Cardiac fibroblast (primary cell): ENCODE data around the gene MBP.

Experiments
- DNase-seq, 2 donors: peaks; one replicate each; pipeline versions ENCODE4 v3.0.0 to v3.0.0-alpha.2; 2010; ENCODE audit warnings: low read depth in 2 of 2
- H3K4me3 ChIP-seq, 2 donors: replicated peaks in 1 of 2; 1 replicate in 1 of 2; 2 replicates in 1 of 2; pipeline ENCODE4 v1.5.1; 2011; ENCODE audit warnings: low read depth in 2 of 2, low read length in 2 of 2, mild to moderate bottlenecking in 2 of 2, moderate library complexity in 1 of 2
- TF ChIP-seq, protein P1 (sequence below): IDR thresholded peaks from one replicate; pipeline ENCODE4 v1.5.1; 2011; ENCODE audit warnings: low read depth, mild to moderate bottlenecking, low read length, inconsistent platforms

MBP gene

GRCh38 chr18:77114415-77115191 lies 18.0 kb downstream of the MBP start:
- H3K4me3 ChIP-seq, result no peak overlapping the region
- TF ChIP-seq, protein P1, sequence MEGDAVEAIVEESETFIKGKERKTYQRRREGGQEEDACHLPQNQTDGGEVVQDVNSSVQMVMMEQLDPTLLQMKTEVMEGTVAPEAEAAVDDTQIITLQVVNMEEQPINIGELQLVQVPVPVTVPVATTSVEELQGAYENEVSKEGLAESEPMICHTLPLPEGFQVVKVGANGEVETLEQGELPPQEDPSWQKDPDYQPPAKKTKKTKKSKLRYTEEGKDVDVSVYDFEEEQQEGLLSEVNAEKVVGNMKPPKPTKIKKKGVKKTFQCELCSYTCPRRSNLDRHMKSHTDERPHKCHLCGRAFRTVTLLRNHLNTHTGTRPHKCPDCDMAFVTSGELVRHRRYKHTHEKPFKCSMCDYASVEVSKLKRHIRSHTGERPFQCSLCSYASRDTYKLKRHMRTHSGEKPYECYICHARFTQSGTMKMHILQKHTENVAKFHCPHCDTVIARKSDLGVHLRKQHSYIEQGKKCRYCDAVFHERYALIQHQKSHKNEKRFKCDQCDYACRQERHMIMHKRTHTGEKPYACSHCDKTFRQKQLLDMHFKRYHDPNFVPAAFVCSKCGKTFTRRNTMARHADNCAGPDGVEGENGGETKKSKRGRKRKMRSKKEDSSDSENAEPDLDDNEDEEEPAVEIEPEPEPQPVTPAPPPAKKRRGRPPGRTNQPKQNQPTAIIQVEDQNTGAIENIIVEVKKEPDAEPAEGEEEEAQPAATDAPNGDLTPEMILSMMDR, result no peak
- peak; percentile 85 to 96 for DNase-seq

GRCh38 chr18:77114152-77114414 lies 18.5 kb downstream of the MBP start:
- no peak for DNase-seq
- TF ChIP-seq, protein P1, result no peak
- H3K4me3 ChIP-seq, result no peak overlapping the region

DNA sequence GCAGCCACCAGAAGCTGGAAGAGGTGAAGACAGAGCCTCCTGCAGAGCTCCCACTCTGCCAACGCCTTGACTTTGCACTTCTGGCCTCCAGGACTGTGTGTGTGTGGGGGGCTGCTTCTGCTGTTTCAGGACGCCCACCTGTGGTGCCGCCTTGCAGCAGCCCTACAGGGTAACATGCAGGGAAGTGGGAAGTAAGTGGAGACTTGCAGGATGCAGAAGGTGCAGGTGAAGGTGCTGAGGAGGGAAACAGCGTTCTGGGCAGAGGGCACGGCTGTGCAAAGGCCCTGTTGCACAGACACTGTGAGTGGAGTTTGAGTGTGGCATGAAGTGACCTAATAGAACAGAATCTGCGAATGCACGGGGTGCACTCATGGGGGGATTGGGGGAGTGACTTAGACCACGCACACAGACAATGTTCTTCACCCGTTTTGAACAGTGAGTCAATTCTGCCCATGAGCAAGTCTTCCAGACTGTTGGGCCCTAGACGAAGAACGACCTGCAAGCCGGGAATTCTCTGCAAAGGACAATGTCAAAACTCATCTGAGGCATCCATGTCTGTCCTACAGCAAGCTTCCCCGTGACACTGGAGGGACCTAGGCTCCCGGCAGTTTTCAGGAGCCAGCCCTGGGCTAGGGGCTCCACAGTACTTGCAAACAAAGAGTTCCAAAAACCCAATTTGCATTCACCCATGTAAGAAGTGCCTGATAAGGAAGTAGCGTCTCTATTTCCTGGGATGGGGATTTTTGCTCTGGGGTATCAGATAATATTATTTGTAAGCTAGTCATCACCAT lies 19.0 kb downstream of the MBP start:
- DNase-seq, result no peak
- H3K4me3 ChIP-seq, result no peak overlapping the region
- TF ChIP-seq, protein P1, result no peak

DNA sequence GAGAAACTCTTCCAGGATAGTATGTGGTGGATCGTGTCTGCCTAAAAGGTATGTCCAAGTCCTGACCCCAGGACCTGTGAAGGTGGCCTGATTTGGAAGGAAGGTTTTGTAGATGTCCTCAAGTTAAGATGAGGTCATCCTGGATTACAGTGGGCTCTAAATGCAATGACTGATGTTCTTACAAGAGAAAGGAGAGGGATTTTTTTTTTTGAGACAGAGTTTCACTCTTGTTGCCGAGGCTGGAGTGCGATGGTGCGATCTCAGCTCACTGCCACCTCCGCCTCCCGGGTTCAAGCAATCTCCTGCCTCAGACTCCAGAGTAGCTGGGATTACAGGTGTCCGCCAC lies 19.9 kb downstream of the MBP start:
- TF ChIP-seq, protein P1, result no peak
- no peak overlapping the region for H3K4me3 ChIP-seq
- DNase-seq, result no peak

DNA sequence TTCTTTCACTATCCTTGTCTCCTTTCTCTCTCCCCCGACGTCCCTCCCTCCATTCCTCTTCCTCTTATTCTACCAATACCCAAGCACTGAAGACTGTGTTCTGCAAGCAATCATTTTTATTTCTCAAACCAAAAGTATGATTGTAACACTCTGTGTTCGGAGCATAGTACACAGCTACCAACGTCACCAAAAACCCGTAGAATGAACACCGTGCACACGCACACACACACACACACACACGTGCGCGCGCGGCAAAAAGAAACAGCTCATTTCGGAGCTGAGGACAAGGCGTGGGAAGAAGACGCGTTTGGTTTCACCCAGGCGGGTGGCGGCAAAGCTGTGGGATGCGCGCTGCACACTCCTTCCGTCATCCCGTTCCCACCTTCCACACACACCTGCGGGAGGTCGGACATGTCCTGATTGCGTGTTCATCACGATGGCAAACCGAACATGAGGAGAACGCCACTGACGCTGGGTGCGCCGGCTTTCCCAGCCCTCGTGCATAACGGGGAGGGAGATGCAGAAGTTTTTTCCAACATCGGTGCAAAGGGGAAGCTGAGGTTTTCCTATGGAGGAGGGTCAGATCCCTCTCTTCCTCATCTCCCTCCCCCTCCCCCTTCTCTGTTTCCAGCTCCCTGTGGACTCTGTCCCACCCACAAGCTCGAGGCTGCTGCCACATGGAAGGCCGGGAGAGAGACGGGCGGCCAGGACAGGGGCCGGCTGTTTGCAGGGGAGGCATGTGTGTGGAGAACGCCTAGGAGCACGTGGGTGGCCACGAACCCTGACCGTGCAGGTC lies 20.4 kb downstream of the MBP start:
- H3K4me3 ChIP-seq, result no peak overlapping the region
- no peak for DNase-seq
- TF ChIP-seq, protein P1, result no peak

DNA sequence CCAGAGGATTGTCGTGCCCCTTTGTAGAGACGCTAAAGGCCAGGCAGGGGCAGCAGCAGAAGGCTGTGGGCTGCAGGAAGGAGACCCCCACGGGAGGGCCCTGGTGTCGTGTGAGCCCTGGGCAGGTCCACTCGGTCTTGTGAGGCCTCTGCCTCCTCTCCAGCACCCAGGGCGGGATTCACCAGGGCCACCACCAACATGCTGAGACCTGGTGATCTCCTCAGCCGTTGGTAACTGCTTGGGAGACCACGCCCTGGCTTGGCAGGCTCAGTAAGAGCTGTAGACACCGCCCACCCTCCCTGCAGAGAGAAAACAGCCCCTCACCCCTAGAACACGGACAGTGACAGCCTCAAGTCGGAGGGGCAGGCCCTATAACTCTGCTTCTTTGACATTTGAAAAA lies 21.1 kb downstream of the MBP start:
- TF ChIP-seq, protein P1, result no peak
- no peak overlapping the region for H3K4me3 ChIP-seq
- no peak for DNase-seq
